HG03469 (cell line): Measurements from ENCODE around the gene AZU1.
"Not testable (repeated sequence)": the region's sequence is repeated elsewhere in the genome, so short reads cannot be mapped to it uniquely, and the experiment has no call there.

ENCODE experiments used
- ATAC-seq: cut with Tn5 transposase; IDR thresholded peaks from one replicate; pipeline ENCODE4 v1.9.1; 2021; ENCODE audit warnings: mild to moderate bottlenecking, moderate library complexity, moderate number of reproducible peaks; ENCODE audit not compliant: unreplicated experiment

Gene AZU1

DNA sequence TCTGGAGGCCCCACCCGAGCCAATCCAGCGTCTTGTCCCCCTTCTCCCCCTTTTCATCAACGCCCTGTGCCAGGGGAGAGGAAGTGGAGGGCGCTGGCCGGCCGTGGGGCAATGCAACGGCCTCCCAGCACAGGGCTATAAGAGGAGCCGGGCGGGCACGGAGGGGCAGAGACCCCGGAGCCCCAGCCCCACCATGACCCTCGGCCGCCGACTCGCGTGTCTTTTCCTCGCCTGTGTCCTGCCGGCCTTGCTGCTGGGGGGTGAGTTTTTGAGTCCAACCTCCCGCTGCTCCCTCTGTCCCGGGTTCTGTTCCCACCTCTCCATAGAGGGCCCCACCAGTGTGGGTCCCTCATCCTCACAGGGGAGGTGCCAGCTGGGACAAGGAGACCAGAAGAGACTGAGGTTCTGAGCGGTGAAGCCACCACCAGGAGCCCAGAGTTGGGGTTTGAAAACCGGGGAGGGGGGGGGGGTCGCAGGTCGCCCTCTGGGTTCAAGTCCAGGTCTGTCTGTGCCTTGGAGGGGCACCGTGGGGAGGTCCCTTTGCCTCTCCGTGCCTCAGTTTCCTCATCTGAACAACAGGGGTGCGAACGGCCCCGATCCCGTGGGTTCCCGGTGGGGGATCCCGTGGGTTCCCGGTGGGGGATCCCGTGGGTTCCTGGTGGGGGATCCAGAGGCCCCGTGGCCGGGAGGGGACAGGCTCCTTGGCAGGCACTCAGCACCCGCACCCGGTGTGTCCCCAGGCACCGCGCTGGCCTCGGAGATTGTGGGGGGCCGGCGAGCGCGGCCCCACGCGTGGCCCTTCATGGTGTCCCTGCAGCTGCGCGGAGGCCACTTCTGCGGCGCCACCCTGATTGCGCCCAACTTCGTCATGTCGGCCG lies 24.7 kb downstream of the AZU1 start, which contains the start of gene ELANE:
Gene ELANE (plus strand): TSS at position 168 of the 878 bp plus-strand sequence. CDS start 26 bp downstream, at position 194.
- no peak for ATAC-seq

DNA sequence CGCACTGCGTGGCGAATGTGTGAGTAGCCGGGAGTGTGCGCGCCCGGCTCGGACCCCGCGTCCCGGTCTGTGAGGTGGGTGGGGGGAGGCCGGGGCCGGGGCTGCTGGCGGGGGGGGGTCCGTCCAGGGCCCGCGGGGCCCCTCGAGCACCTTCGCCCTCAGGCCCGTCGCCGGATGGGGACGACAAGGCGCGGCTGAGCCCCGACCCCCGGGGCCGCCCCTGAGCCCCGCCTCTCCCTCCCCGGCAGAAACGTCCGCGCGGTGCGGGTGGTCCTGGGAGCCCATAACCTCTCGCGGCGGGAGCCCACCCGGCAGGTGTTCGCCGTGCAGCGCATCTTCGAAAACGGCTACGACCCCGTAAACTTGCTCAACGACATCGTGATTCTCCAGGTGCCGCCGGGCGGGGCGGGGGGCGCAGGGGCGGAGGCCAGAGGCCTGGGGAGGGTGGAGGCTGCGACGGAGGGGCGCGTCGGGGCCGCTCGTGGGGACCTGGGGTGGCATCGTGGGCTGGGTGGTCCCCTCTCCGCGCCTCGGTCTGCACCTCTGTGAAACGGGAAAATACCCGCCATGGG lies 25.5 kb downstream of the AZU1 start:
- no peak for ATAC-seq

DNA sequence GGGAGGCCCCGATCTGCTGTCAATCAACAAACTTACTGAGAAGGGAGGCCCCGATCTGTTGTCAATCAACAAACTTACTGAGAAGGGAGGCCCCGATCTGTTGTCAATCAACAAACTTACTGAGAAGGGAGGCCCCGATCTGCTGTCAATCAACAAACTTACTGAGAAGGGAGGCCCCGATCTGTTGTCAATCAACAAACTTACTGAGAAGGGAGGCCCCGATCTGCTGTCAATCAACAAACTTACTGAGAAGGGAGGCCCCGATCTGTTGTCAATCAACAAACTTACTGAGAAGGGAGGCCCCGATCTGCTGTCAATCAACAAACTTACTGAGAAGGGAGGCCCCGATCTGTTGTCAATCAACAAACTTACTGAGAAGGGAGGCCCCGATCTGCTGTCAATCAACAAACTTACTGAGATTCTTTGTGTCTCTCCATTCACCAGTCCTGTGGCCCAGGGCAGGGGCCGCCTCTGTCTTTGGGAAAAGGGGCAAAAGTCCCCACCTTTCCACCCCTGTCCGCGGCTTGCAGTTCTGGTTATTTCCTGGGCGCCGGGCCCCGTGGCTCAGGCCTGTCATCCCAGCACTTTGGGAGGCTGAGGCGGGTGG lies 26.1 kb downstream of the AZU1 start:
- ATAC-seq, result not testable (repeated sequence)

DNA sequence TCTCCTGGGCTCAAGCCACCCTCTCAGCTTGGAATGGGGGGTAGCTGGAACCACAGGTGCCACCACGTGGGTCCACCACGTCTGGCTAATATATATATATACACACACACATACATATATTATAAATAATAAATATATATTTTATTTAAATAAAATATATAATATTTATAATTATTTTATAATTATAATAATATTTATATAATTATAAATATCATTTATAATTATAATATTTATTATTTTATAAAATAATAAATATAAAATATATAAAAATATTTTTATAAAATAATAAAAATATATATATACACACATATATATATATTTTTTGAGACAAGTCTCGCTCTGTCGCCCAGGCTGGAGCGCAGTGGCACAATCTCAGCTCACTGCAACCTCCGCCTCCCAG lies 26.9 kb downstream of the AZU1 start:
- ATAC-seq, result no peak

DNA sequence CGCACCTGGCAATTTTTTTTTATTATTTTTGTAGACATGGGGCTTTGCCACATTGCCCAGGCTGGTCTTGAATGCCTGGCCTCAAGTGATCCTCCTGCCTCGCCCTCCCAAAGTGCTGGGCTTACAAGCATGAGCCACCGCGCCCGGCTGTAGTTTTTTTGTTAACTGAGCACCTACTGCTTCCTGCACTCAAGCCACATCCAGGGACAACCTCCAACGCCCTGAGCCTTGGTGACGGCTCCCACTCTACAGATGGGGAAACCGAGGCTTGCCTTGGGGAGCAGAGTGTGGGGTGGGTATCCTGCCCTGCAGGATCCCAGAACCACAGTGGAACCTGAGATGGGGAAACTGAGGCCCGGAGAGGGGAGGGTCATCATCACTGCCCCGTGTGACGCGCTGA lies 27.5 kb downstream of the AZU1 start:
- ATAC-seq, result no peak

DNA sequence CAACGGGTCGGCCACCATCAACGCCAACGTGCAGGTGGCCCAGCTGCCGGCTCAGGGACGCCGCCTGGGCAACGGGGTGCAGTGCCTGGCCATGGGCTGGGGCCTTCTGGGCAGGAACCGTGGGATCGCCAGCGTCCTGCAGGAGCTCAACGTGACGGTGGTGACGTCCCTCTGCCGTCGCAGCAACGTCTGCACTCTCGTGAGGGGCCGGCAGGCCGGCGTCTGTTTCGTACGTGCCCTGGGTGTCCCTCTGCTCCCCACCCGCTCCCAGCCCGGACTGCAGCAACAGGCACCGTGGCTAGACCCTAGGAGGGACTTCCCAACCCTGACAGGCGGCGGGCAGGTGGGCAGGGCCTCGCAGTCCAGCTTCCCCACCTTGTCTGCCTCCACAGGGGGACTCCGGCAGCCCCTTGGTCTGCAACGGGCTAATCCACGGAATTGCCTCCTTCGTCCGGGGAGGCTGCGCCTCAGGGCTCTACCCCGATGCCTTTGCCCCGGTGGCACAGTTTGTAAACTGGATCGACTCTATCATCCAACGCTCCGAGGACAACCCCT lies 28.0 kb downstream of the AZU1 start:
- no peak for ATAC-seq

DNA sequence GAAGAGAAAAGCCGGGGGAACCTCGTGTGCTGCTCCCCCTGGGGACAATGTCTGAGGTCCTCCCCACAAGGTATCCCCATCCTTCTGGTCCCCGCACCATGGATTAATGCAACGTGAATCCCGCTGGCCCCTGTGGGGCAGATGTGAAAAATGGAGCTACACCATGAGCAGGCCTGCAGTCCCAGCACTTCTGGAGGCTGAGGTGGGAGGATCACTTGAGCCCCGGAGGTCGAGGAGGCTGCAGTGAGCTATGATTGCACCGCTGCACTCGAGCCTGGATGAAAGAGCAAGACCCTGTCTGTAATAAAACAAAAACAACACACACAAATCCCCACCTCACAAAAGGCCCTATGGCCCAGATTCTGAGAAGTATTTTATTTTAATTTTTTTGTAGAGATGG lies 30.6 kb downstream of the AZU1 start:
- ATAC-seq, result no peak

DNA sequence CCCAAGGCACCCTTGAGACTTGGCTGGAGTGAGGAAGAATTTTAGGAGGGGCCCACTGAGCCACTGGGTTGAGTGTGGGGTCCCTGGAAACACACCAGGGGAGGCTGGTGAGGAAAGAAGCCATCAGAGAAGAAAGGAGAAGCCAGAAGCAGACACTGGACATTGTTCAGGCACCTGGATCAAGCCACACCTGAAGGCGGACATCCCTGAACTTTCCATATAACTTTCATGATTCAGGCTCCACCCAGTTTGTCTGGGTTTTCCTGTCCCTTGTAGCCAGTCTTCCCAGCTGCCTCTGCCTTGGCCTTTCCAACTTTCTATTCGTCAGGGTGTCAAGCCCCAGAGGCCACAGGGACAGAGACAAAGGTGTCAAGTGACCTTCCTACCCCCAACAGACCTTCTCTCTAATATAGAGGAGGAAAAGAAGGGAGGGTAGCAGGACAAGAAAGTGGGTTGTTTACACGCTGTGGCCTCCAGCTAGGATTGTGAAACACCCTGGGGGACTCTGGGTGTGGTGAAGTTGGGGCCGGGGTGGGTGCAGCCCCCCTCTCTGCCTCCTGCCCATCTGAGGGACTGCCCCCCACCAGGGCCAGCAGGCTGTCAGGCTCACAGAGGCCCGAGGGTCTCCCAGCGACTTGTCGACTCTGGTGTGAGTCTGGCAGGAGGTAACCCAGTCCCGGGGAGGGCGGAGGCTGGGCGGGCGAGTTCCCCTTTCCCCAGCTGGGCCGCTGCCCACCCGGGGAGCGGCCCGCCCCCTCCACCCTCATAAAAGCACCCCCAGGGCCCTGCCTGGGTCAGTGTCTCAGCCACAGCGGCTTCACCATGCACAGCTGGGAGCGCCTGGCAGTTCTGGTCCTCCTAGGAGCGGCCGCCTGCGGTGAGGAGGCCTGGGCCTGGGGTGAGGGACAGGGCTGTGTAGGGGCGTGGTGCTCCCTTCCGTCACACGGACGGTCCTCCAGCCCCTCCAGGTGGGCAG lies 31.5 kb downstream of the AZU1 start, which contains the start of gene CFD:
Gene CFD (plus strand): TSS at position 797 of the 976 bp plus-strand sequence. CDS start 26 bp downstream, at position 823.
- no peak for ATAC-seq

DNA sequence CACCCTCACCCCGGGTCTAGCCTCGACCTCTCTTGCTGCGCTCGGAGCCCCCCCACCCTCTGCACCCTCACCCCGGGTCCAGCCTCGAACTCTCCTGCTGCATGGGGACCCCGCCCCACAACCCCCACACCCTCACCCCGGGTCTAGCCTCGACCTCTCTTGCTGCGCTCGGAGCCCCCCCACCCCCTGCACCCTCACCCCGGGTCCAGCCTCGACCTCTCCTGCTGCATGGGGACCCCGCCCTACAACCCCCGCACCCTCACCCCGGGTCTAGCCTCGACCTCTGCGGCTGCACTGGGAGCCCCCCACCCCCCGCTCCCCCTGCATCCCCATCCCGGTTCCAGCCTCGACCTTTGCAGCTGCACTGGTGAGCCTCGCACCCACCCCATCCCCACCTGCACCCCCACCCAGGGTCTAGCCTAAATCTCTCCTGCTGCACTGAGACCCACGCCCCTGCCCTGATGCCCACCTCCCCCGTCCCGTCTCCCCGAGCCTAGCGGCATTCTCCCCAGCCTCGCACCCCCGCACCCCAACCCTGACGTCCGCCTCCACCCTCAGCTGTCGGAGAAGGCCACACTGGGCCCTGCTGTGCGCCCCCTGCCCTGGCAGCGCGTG lies 33.6 kb downstream of the AZU1 start:
- no peak for ATAC-seq

DNA sequence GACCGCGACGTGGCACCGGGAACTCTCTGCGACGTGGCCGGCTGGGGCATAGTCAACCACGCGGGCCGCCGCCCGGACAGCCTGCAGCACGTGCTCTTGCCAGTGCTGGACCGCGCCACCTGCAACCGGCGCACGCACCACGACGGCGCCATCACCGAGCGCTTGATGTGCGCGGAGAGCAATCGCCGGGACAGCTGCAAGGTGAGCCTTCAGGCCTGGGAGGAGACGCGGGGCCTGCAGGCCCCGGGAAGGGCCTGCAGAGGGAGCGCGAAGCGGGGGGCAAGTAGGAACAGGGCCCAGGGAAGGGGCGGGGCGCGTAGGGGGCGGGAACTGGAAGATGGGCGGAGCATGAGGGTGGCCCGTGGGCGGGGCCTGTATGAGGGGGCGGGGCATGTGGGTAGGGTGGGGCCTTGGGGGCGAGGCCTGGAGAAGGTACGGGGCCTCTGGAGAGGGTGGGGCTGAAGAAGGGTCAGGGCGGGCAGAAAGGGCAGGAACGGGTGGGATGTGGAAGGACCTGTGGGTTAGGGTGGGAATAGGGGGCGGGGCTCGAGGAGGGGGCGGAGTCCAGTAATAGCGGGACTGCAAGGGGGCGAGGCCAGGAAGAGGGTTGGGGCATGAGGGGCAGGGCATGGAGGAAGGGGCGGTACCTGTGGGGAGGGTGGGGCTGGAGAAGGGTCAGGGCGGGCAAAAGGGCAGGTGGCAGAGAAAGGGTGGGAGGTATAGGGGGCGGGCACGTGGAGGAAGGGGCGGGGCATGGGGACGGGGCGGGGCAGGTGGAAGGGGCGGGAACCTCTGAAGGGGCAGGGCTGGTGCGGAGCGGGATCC lies 34.3 kb downstream of the AZU1 start:
- ATAC-seq, result no peak

DNA sequence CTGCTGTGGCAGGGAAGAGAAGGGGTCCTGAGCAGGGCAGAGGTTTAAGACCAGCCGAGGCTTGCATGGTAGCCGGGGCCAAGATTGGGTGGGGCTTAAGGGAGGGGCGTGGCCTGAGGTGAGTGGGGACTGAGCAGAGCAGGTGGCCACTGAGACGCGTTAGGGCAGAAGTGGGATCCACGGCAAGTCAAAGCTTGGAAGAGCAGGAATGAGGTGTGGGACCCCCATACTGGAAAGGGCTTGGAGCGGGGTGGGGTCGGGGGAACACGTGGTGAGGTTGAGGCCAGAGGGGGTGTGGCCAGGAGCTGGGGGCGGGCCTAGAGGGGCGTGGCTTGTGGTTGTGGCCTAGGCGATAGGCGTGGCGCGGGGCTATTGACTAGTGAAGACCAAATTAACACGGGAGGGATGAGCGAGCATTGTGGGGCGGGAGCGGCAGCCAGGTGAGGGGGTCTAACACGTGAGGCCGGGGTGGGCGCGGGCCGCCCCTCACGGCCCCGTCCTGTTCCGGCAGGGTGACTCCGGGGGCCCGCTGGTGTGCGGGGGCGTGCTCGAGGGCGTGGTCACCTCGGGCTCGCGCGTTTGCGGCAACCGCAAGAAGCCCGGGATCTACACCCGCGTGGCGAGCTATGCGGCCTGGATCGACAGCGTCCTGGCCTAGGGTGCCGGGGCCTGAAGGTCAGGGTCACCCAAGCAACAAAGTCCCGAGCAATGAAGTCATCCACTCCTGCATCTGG lies 35.1 kb downstream of the AZU1 start:
- ATAC-seq, result no peak

DNA sequence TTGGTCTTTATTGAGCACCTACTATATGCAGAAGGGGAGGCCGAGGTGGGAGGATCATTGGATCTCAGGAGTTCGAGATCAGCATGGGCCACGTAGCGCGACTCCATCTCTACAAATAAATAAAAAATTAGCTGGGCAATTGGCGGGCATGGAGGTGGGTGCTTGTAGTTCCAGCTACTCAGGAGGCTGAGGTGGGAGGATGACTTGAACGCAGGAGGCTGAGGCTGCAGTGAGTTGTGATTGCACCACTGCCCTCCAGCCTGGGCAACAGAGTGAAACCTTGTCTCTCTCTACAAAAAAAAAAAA lies 35.6 kb downstream of the AZU1 start:
- no peak for ATAC-seq

DNA sequence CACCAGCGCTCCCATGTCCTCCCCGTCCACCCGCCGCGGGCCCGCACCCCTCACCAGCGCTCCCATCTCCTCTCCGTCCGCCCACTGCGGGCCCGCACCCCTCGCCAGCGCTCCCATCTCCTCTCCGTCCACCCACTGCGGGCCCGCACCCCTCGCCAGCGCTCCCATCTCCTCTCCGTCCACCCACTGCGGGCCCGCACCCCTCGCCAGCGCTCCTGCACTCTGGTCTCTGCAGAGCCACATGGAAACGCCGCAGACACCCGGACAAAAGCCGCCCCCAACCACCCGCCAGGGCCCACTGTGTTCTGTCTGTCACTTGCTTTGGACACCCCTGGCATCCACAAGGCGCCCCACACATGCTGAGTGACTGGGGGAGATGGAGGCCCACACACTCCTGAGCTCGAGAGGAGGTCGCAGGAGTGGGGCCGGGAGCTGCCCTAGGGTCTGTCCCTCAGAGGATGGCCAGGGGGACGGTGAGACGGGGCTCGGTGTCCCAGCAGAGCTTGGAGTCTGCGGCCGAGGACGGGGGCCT lies 39.2 kb downstream of the AZU1 start:
- no peak for ATAC-seq

DNA sequence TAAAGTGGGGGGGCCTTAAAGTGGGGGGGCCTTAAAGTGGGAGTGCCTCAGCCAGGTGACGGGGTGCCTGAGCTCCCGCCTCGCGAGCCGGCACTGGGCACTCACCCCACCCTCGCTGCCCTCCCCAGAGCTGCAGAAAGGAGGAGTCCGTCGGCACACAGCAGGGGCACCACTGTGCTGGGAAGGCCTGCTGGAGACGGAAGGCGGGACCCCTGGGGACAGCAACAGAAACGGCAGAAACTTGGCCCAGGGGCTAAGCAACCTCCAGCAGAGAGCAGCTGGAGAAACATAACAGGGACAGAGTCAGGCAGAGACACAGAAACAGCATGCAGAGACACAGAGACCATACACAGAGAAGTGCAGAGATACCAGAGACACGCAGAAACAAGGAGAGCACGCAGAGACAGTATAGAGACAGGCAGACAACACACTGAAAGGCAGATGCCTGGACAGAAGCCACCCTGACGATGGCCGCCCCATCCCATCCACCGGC lies 39.7 kb downstream of the AZU1 start:
- no peak for ATAC-seq

DNA sequence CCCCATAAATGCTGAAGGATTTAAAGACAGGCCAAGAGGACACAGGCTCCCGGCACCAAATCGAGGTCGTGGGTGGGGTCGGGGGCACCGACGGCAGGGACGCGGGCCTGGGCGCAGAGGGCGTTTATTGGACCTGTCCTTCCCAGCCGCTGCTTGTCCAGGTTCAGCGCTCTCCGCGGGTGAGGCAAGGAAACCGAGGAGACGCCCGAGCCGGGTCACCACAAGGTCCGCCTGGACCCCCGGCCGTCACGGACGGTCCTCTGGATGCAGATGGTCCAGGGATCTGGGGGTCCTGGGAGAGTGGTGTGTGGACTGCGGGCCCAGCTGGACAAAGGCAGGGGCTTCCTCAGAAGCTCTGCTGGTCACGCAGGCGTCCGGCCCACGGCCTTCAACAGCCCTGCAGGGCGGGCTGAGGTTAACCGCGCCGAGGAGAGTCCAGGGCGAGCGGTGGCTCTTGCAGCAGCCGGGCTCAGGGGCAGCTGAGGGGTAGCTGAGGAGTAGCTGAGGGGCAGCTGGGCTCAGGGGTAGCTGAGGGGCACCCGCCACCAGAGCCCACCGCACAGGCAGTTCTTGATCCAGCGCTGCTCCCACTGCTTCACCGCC lies 40.3 kb downstream of the AZU1 start:
- no peak for ATAC-seq

DNA sequence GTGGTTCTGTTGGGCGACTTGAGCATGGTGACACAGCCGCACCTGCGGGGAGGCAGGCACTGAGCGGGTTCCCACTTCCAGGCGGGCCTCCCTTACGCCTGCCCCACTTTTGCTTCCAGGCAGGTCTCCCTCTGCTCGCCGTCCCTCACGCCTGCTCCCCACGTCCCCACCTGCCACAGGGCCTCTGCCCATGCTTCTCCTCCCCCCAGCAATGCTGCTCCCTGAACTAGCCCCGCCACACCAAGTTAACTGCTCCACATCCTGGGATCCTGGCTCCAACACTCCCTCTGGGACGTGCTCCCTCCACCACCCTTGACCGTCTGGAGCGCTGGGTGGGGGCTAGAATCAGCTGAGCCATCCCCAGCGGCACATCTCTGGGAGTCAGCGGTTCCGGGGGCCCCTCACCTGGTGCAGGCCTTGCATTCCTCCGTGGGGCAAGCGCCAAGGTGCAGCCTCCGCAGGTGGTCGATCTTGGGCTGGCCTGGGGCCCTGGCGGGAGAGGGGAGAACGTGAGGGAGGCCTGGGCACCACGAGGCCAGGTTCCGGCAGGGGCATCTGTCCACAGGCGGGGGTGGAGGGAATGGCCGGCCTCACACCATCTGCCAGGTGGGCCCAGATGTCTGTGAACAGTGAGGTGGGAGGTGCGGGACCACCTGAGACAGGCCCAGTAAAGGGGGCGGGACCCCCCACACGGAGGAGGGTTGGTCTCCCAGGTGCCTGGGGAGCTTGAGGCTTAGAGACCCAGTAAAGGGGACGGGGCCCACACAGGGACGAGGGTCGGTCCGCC lies 41.0 kb downstream of the AZU1 start:
- no peak for ATAC-seq
